ENCODE measurements around the gene SLC15A5. TPM values are rescaled to one million over a fixed set of nuclear protein-coding genes. Genes with fewer than 3 reads are reported as not detected.

SLC15A5 gene
- total and polyA plus RNA-seq, 2 of the 8 experiments (the other 6 are each of a cell fraction or from before 2014, with no cell fraction given) = not detected

DNA sequence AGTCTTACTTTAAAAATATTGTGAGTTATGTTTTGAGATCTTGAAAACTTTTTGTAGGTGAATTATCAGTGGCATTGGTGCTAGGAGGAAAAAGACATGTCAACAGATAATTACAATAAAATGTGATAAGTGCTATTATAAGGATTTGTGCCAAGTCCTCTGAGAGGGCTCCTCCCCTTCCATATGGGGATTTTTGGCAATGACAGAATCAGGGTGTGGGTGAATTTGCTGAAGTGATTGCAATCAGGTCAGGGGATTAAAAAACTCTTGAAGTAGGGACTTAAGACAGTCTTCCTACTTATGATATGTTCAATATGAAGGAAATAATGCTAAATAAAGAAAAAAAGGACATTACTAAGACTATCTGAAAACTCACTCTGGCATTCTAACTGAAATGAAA is 122.5 kb downstream of the SLC15A5 start (continued):
- no peak for TF ChIP-seq CHD7 (IDR thresholded peaks at IDR 0.05; ENCODE audit: insufficient replicate concordance, low read length)
- TF ChIP-seq CREB1 (IDR thresholded peaks at IDR 0.05) = no peak
- TF ChIP-seq NRF1 (IDR thresholded peaks at IDR 0.05; ENCODE audit: low read depth, low read length) = no peak
- TF ChIP-seq FOSL1 (IDR thresholded peaks at IDR 0.05; ENCODE audit: insufficient read depth, low read depth, low read length) = no peak
- TF ChIP-seq GABPA (IDR thresholded peaks at IDR 0.05; ENCODE audit: borderline replicate concordance, insufficient read depth, low read length) = no peak

Measured in H1 (cell line).